ENCODE measurements around the gene RGS6.

Gene RGS6

GRCh38 chr14:72311516-72311915 is 379.3 kb downstream of the RGS6 start:
- Histone ChIP-seq H3K4me1 (ENCODE audit: control insufficient read depth in 1 of 2, insufficient read depth in 2 of 2, low read length in 2 of 2) (peaks cover 2 to 5% of the 10 kb centered on the region in 2 experiments), H3K18ac (ENCODE audit: low read length) (no peak overlapping the region)

GRCh38 chr14:72314808-72315435 is 382.7 kb downstream of the RGS6 start:
- Histone ChIP-seq H3K23ac (ENCODE audit: low read length) (no peak overlapping the region), H2BK120ac (ENCODE audit: insufficient read depth, low read length, poor library complexity) (no peak overlapping the region), H2AFZ (ENCODE audit: insufficient read depth, low read length, poor library complexity) (no peak overlapping the region), H3K18ac (ENCODE audit: low read length) (no peak overlapping the region), H3K14ac (ENCODE audit: low read length) (no peak overlapping the region), H4K8ac (ENCODE audit: low read depth, low read length) (no peak overlapping the region), H3K9ac (ENCODE audit: low read length) (no peak overlapping the region), H2BK12ac (ENCODE audit: low read length) (no peak overlapping the region), H3K79me2 (ENCODE audit: control insufficient read depth, insufficient read depth, low read length, poor library complexity) (no peaks in the 10 kb centered on the region), H3K27me3 (ENCODE audit: insufficient read depth, low read length) (no peaks in the 10 kb centered on the region), H2BK5ac (ENCODE audit: low read depth, low read length, poor library complexity) (no peak overlapping the region), H3K36me3 (ENCODE audit: control insufficient read depth in 1 of 2, insufficient read depth in 2 of 2, low read length in 2 of 2) (no peaks in the 10 kb centered on the region), H3K4me2 (ENCODE audit: low read length) (no peak overlapping the region), H4K91ac (ENCODE audit: low read depth, low read length) (no peak overlapping the region), H3K4me1 (ENCODE audit: control insufficient read depth in 1 of 2, insufficient read depth in 2 of 2, low read length in 2 of 2) (peaks cover 2 to 4% of the 10 kb centered on the region in 2 experiments), H3K9me3 (ENCODE audit: insufficient read depth, low read depth, low read length) (no peaks in the 10 kb centered on the region), H4K12ac (ENCODE audit: low read depth, low read length) (no peak overlapping the region), H3K4me3 (ENCODE audit: low read depth, low read length) (no peak overlapping the region), H3K4ac (ENCODE audit: low read depth, low read length) (no peak overlapping the region), H3K79me1 (ENCODE audit: low read length) (peaks cover 3% of the 10 kb centered on the region), H2AK5ac (ENCODE audit: low read length) (no peak overlapping the region), H3K27ac (ENCODE audit: low read depth, low read length) (no peak overlapping the region)
- no CpG with 5 or more reads among the region's 9 CpGs for WGBS (ENCODE audit: extremely low coverage, insufficient coverage, insufficient read length)
- DNase-seq: no peak

More at GRCh38 chr14:72311516-72311915, 379.3 kb downstream of the RGS6 start:
- H3K4ac ChIP-seq (ENCODE audit: low read depth, low read length): no peak overlapping the region
- no peak overlapping the region for H3K4me3 ChIP-seq (ENCODE audit: low read depth, low read length)
- no peak overlapping the region for H2BK5ac ChIP-seq (ENCODE audit: low read depth, low read length, poor library complexity)
- no peaks in the 10 kb centered on the region for H3K36me3 ChIP-seq (ENCODE audit: control insufficient read depth in 1 of 2, insufficient read depth in 2 of 2, low read length in 2 of 2)
- no peak overlapping the region for H3K27ac ChIP-seq (ENCODE audit: low read depth, low read length)
- no peak overlapping the region for H3K23ac ChIP-seq (ENCODE audit: low read length)
- H3K4me2 ChIP-seq (ENCODE audit: low read length): no peak overlapping the region
- no peak for DNase-seq
- no peak overlapping the region for H3K14ac ChIP-seq (ENCODE audit: low read length)
- no peak overlapping the region for H4K8ac ChIP-seq (ENCODE audit: low read depth, low read length)
- H2BK12ac ChIP-seq (ENCODE audit: low read length): no peak overlapping the region
- H2AK5ac ChIP-seq (ENCODE audit: low read length): no peak overlapping the region
- H3K9ac ChIP-seq (ENCODE audit: low read length): no peak overlapping the region
- H4K12ac ChIP-seq (ENCODE audit: low read depth, low read length): no peak overlapping the region
- no peaks in the 10 kb centered on the region for H3K9me3 ChIP-seq (ENCODE audit: insufficient read depth, low read depth, low read length)
- no peaks in the 10 kb centered on the region for H3K27me3 ChIP-seq (ENCODE audit: insufficient read depth, low read length)
- no peak overlapping the region for H2AFZ ChIP-seq (ENCODE audit: insufficient read depth, low read length, poor library complexity)
- no peak overlapping the region for H4K91ac ChIP-seq (ENCODE audit: low read depth, low read length)
- H3K79me1 ChIP-seq (ENCODE audit: low read length): peaks cover 4% of the 10 kb centered on the region
- H3K79me2 ChIP-seq (ENCODE audit: control insufficient read depth, insufficient read depth, low read length, poor library complexity): no peaks in the 10 kb centered on the region
- H2BK120ac ChIP-seq (ENCODE audit: insufficient read depth, low read length, poor library complexity): no peak overlapping the region

DNA sequence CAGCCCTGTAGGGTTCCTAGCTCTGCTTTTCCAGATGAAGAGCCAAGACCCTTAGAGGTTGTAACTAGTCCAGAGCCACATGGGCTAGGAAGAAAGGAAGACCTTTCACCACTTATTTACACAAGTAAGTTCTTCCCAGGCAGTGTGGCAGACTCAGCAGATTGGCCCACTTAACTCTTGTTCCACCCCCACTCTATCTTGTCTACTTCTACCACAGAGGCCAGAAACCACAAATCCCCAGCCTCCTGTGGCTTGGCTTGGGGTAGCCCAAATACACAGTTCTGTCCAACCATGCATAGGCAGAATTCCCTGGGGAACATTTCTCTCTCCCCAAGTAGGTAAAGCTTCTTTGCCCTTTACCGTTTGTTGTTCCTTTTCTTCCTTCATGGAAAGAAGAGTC is 383.5 kb downstream of the RGS6 start:
- no peaks in the 10 kb centered on the region for H3K36me3 ChIP-seq (ENCODE audit: control insufficient read depth in 1 of 2, insufficient read depth in 2 of 2, low read length in 2 of 2)
- H4K12ac ChIP-seq (ENCODE audit: low read depth, low read length): no peak overlapping the region
- H3K23ac ChIP-seq (ENCODE audit: low read length): no peak overlapping the region
- no peak overlapping the region for H3K4me3 ChIP-seq (ENCODE audit: low read depth, low read length)
- DNase-seq: no peak
- H3K27me3 ChIP-seq (ENCODE audit: insufficient read depth, low read length): no peaks in the 10 kb centered on the region
- H3K4me2 ChIP-seq (ENCODE audit: low read length): no peak overlapping the region
- no peak overlapping the region for H2BK5ac ChIP-seq (ENCODE audit: low read depth, low read length, poor library complexity)
- H3K9ac ChIP-seq (ENCODE audit: low read length): no peak overlapping the region
- H2BK120ac ChIP-seq (ENCODE audit: insufficient read depth, low read length, poor library complexity): no peak overlapping the region
- H3K9me3 ChIP-seq (ENCODE audit: insufficient read depth, low read depth, low read length): no peaks in the 10 kb centered on the region
- H3K14ac ChIP-seq (ENCODE audit: low read length): no peak overlapping the region
- no peak overlapping the region for H2BK12ac ChIP-seq (ENCODE audit: low read length)
- H3K18ac ChIP-seq (ENCODE audit: low read length): no peak overlapping the region
- no CpG with 5 or more reads among the region's 1 CpG for WGBS (ENCODE audit: extremely low coverage, insufficient coverage, insufficient read length)
- H3K79me1 ChIP-seq (ENCODE audit: low read length): no peaks in the 10 kb centered on the region
- H3K4ac ChIP-seq (ENCODE audit: low read depth, low read length): no peak overlapping the region
- H2AK5ac ChIP-seq (ENCODE audit: low read length): no peak overlapping the region
- no peak overlapping the region for H2AFZ ChIP-seq (ENCODE audit: insufficient read depth, low read length, poor library complexity)
- H3K27ac ChIP-seq (ENCODE audit: low read depth, low read length): no peak overlapping the region
- no peak overlapping the region for H4K91ac ChIP-seq (ENCODE audit: low read depth, low read length)
- no peaks in the 10 kb centered on the region for H3K79me2 ChIP-seq (ENCODE audit: control insufficient read depth, insufficient read depth, low read length, poor library complexity)
- H4K8ac ChIP-seq (ENCODE audit: low read depth, low read length): no peak overlapping the region
- no peaks in the 10 kb centered on the region for H3K4me1 ChIP-seq (ENCODE audit: control insufficient read depth in 1 of 2, insufficient read depth in 2 of 2, low read length in 2 of 2)

DNA sequence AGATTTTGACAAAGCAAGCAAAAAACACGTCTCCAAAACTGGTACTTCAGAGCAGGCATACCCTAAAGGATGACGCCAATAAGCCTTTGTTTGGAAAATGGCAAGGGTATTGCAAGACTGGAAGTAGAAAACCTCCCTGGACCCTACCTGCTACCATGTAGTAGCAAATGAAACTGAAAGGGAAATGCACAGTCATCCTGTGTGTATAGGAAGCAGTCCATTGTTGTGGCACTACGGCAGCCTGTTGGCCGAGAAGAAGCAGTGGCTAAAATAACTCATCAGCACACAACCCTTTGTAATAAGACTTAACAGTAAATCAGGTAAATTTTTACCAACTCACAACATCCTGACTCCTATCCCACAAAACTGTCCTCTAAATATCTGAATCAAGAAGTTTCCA is 386.4 kb downstream of the RGS6 start:
- H2BK5ac ChIP-seq (ENCODE audit: low read depth, low read length, poor library complexity): no peak overlapping the region
- H3K23ac ChIP-seq (ENCODE audit: low read length): no peak overlapping the region
- no peak overlapping the region for H2BK120ac ChIP-seq (ENCODE audit: insufficient read depth, low read length, poor library complexity)

More for the DNA sequence above, 386.4 kb downstream of the RGS6 start:
- Histone ChIP-seq H3K4ac (ENCODE audit: low read depth, low read length) (no peak overlapping the region), H4K12ac (ENCODE audit: low read depth, low read length) (no peak overlapping the region), H3K9ac (ENCODE audit: low read length) (no peak overlapping the region), H3K9me3 (ENCODE audit: insufficient read depth, low read depth, low read length) (no peaks in the 10 kb centered on the region), H3K18ac (ENCODE audit: low read length) (no peak overlapping the region), H2BK12ac (ENCODE audit: low read length) (no peak overlapping the region), H3K27me3 (ENCODE audit: insufficient read depth, low read length) (no peaks in the 10 kb centered on the region), H3K27ac (ENCODE audit: low read depth, low read length) (no peak overlapping the region), H3K79me1 (ENCODE audit: low read length) (no peaks in the 10 kb centered on the region), H4K91ac (ENCODE audit: low read depth, low read length) (no peak overlapping the region), H3K36me3 (ENCODE audit: control insufficient read depth in 1 of 2, insufficient read depth in 2 of 2, low read length in 2 of 2) (no peaks in the 10 kb centered on the region), H2AK5ac (ENCODE audit: low read length) (no peak overlapping the region), H3K4me2 (ENCODE audit: low read length) (no peak overlapping the region), H2AFZ (ENCODE audit: insufficient read depth, low read length, poor library complexity) (no peak overlapping the region), H3K4me3 (ENCODE audit: low read depth, low read length) (no peak overlapping the region), H3K79me2 (ENCODE audit: control insufficient read depth, insufficient read depth, low read length, poor library complexity) (no peaks in the 10 kb centered on the region), H3K14ac (ENCODE audit: low read length) (no peak overlapping the region), H4K8ac (ENCODE audit: low read depth, low read length) (no peak overlapping the region), H3K4me1 (ENCODE audit: control insufficient read depth in 1 of 2, insufficient read depth in 2 of 2, low read length in 2 of 2) (no peaks in the 10 kb centered on the region)
- DNase-seq: no peak
- WGBS (ENCODE audit: extremely low coverage, insufficient coverage, insufficient read length): no CpG with 5 or more reads among the region's 4 CpGs
